ENCODE measurements around the gene RNF130.

GRCh38 chr5:180069589-180070247, 1.8 kb downstream of the RNF130 start:
- TF ChIP-seq CTCF (IDR thresholded peaks at IDR 0.05) (no peak), POLR2A (IDR thresholded peaks at IDR 0.05) (no peak), EP300 (IDR thresholded peaks at IDR 0.05) (no peak)
